HG03175 (cell line): ENCODE results near the gene EGFR.

Source experiments
- ATAC-seq: cut with Tn5 transposase; IDR thresholded peaks from one replicate; pipeline ENCODE4 v1.9.1; 2021; ENCODE audit warnings: mild to moderate bottlenecking, moderate library complexity; ENCODE audit not compliant: unreplicated experiment

EGFR gene

DNA sequence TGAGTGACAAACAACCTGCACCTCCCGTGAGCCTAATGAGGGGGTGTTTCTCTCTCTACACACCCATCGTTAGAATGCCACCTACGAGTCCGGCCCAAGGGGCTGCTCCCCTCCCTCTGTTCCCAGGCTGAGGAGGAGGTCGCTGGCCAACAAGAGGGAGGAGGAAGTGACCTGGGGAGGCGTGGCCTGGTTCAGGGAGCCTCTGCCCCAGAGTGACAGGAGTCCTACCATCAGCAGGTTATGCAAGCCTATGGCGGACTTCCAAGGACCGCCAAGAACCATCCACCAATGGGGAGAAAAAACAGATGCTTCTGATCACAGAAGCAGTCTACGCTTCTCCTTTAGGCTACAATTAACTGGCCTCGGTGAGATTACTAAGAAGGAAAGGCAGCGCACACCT lies 12.3 kb upstream of the EGFR start:
- no peak for ATAC-seq

DNA sequence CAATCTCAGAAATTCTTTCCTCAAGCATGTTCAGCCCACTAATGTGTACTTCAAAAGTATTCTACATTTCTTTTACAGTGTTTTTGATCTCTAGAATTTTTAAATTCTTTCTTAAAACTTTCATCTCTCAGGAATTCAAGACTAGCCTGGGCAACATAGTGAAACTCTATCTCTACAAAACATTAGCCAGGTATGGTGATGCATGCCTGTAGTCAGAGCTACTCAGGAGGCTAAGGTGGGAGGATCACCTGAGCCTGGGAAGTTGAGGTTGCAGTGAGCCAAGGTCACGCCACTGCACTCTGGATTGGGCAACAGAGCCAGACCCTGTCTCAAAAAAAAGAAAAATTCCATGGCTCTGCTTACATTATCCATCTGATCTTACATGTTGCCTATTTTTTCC lies 5.0 kb upstream of the EGFR start:
- ATAC-seq: no peak

DNA sequence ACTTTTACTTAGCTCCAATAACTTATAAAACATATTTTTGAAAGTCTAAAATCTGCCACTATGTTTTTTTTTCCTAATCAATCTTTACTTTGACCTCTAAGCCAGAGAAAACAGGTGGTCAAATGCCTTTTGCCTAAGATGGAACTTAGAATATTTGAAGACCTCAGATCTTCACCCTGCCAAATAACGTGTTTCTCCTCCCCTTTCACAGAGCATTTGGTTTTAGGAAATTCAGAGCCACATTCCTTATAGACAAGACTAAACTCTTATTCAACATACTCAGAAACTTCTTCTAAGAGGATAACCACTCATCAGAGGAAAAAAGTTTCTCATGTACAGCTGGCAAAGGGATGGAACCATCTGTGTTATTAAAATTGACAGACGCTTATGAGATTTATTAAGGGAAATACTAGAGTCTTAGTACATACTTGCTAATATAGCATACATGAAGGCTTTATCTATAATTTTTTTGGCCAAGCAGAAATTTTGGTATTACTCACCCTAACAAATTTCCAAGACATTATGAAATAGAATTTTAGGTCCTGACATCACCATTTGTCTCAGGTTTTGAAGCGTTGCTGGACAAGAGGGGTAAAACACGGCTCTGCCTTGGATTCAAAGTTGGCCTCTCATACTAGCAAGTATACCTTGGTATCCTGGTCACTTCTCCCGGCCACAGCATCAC lies 2.6 kb upstream of the EGFR start:
- no peak for ATAC-seq

DNA sequence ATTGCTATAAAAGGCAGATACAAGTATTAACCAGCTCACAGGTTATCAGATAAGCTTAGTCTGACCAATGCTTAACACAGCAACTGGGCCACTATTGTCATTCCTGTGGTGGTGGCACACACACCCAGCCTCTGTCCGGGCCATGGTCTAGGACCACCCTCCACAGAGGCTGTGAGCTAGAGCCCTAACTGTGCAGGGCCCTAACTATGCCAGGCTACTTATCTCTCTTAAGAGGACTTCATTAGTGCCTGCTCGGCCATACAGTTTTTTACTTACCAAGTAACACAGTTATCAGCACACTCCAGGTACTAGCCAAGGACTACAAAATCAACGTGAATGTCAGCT lies 2.1 kb upstream of the EGFR start:
- ATAC-seq: no peak

DNA sequence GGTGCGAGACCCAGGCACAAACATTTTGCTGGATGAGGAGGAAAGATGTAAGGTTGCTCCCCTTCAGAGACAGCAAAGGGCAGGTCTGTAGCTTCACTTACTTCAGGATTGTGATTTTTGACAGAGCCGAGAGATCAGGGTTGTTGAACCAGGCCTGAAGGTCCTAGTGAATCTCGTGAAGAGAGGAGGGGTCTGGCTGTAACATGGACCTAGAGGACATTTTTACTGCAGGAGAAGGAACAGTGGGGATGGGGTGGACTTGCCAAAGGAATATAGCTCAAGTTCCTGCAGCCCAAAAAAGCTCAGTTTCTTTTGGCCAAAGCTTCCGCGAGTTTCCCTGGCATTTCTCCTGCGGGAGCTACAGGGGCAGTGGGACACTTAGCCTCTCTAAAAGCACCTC lies 976 bp upstream of the EGFR start:
- ATAC-seq: no peak

DNA sequence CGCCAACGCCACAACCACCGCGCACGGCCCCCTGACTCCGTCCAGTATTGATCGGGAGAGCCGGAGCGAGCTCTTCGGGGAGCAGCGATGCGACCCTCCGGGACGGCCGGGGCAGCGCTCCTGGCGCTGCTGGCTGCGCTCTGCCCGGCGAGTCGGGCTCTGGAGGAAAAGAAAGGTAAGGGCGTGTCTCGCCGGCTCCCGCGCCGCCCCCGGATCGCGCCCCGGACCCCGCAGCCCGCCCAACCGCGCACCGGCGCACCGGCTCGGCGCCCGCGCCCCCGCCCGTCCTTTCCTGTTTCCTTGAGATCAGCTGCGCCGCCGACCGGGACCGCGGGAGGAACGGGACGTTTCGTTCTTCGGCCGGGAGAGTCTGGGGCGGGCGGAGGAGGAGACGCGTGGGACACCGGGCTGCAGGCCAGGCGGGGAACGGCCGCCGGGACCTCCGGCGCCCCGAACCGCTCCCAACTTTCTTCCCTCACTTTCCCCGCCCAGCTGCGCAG lies 424 bp downstream of the EGFR start:
- no peak for ATAC-seq

DNA sequence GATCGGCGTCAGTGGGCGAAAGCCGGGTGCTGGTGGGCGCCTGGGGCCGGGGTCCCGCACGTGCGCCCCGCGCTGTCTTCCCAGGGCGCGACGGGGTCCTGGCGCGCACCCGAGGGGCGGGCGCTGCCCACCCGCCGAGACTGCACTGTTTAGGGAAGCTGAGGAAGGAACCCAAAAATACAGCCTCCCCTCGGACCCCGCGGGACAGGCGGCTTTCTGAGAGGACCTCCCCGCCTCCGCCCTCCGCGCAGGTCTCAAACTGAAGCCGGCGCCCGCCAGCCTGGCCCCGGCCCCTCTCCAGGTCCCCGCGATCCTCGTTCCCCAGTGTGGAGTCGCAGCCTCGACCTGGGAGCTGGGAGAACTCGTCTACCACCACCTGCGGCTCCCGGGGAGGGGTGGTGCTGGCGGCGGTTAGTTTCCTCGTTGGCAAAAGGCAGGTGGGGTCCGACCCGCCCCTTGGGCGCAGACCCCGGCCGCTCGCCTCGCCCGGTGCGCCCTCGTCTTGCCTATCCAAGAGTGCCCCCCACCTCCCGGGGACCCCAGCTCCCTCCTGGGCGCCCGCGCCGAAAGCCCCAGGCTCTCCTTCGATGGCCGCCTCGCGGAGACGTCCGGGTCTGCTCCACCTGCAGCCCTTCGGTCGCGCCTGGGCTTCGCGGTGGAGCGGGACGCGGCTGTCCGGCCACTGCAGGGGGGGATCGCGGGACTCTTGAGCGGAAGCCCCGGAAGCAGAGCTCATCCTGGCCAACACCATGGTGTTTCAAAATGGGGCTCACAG lies 1.1 kb downstream of the EGFR start:
- ATAC-seq: no peak

DNA sequence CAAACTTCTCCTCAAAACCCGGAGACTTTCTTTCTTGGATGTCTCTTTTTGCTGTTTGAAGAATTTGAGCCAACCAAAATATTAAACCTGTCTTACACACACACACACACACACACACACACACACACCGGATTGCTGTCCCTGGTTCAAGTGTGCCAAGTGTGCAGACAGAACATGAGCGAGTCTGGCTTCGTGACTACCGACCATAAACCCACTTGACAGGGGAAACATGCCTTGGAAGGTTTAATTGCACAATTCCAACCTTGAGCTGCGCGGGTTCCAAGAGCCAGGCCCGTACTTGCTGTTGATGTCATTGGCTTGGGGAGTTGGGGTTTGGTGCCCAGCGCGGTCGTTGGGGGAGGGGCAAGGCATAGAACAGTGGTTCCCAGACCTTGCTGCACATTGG lies 1.7 kb downstream of the EGFR start:
- ATAC-seq: no peak

DNA sequence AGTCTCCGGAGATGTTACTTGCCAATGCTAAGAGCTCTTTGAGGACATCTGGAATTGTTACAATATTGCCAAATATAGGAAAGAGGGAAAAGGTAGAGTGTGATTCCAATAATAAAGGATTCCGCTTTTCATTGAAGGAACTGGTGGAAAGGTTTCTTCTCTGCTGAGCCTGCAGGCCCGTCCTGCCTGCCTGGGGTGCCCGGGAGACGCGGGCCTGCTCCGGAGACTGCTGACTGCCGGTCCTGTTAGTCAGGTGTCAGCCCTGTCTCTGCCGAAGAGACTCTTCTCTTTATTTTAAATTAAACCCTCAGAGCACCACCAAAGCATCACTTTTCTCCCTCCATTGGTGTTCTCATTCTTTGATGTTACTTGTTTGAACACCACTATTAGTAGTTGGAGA lies 2.2 kb downstream of the EGFR start:
- no peak for ATAC-seq

DNA sequence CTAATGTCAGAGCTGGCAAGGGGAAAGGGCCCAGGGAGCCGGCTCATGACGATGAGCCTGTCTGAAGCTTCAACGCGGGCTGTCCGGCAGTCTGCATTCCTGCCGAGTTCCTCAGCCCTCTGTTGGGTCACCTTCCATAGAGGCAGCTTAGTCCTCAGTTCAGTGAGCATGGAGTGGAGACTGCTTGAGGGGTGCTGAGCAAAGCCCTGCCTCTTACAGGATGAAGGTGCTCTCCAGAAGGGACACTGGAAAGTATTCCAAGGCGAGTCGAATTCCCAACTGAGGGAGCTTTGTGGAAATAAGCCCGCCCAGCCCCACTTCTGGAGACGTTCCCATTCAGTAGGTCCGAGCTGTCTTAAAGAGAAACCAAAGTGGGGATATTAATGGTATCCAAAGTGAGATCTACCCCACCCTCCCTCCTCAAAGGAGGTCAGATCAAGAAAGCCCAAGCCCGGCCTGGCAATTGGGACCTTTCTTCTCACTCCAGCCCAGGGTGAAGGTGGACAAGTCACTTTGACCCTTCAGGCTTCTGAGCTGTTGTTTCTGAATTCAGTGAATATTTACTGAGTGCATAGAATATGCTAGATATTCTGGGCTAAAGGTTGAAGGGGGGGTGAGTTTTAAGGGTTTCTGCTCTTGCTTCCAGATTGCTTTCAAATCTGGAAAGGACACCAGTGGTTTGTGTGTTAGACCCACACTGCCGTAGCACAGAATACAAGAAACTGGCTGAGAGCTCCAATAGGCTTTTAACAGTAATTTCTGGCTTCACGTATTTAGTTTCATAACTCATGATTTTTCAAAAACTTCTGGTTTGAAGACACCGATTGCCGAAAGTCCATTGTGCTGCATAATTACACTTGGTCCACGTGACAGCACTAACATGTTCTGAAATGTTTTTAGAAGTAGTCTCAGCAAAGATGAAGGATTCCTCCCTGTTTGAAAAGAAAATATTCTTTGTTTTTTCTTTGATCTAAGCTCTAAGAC lies 3.5 kb downstream of the EGFR start:
- no peak for ATAC-seq

DNA sequence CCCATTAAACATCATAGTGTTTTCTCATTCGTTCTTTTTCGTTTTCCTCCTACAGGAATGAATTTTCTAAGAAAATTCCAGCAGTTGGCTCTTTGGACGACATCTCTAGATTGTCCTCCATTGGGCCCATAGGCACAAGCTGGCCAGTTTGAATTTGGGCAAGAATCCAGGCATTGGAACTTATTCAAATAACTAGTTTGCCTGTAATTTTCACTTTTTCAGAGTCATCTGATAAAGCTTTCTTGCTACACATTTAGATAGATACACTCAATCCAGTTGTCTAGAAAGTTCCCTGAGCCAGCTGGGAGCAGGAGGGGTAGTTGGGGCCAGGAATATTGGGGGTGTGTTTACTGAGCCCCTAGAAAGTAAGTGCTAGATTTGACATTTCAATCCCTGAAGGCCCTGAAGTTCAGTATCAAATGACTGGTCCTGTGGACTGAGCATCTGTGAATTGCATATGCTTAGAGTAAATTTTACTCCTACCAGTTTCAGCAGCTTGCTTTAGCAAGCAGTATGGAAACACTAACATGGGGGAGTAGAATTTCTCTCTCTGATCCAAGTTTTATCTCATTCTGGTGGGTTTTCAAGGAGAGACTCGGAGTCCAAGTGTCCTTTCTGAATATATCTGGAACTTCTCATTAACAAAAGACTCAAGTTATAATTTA lies 5.2 kb downstream of the EGFR start:
- ATAC-seq: no peak

DNA sequence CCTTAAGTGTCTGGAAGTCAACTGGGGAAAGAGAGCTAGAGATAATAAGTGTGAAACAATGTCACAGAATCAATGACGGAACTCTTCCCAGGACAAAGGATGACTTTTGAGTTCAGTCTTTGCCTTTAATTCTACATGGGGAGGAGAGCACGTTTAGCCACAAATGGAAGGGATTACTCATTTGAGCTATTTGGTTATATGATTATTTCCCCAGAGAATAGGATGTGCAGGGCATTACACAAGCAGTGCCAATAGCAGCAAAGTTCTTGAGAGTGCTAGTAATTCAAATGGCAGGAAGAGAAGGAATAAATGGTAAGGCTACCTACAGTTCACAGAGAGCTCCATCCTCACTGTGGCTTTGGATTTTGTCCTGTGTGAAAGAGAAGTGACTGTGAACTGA lies 6.0 kb downstream of the EGFR start:
- no peak for ATAC-seq

DNA sequence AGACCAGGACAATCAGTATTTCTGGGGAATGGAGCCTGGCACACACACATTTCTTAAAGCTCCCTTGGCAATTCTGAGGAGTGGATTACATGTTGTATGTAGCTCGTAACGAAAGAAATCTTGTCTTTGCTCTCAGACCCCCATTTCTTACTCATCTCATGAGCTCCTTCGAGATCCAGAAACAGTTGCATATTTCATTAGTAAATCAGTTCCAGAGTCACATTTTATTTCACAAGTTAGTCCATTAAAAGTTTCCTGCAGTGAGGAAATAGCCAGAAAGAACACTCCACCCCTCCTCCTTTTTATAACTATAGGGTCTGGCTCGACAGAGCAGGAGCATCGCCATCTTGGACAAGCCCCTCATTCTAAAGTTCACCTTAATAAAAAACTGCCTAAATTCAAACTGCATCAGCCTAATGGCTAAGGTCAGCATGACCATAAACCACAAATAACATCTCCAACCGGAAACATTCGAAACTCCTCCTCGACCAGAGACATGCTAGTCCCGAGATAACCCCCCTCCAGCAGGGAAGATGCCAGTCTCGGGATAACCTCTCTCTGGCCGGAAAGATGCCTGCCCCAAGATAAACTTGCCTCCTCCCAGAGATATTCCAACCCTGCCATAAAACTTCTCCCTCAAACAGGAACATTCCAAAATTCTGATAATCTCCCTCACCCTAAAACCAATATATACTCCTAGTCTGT lies 7.4 kb downstream of the EGFR start:
- ATAC-seq: no peak

DNA sequence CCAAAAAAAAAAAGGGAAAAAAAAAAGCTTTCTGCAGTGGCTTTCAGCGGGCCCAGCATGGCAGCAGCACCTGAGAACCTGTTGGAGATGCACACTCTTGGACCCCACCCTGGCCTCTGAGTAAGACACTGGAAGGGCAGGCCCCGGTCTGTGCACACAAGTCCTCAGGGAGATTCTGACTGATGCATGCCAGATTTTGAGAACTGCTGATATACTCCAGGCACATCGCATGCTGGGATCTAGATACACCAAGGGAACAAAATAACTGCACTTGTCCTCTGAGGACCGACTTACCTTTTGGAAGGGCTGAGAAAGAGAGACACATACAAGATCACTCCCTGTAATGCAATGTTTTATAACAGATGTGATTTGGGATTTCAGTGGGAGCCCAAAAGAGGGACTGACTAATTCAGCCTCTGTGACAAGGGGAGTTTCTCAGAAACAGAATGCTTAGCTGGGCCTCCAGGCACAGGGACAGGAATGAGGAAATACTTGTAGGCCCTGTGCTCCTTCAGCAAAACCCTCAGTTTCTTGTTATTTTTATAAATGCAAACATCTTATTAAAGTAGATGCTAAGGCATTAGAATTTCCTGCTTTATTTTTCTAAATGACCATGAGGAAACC lies 8.2 kb downstream of the EGFR start:
- no peak for ATAC-seq

DNA sequence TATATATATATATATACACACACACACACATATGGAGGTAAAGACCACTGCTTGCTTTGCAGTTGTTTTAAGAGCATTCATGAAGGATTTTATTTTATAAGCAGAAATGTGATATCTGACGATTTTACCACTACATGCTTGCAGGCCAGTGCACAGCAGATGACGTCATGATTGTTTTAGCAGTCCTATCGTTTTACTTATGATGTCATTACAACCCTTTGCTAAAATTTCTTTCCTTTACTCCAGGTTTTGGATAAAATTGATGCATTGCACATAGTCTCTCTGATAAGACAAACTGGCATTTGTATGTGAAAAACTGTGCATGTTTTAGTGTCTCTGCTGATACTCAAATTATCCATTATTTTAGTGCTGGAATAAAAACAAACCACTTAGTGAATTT lies 9.2 kb downstream of the EGFR start:
- ATAC-seq: no peak

DNA sequence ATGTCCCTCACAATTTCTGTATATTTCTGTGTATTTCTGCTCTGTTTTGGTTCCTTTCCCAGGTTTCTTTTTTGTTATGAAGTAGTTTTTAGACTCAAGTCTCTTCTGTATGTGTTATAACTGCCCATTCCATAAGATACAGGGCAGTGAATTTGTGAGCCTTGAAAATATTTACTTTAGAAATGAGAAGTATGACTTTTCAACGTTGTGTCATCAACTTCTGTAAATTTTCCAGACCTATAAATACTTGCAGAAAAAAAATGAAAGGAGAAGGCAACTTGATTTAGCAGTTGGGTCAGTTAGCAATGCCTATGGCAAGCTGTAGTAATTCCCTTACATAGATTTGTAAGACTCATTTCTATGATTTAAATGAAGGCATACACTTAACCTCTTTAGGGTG lies 11.5 kb downstream of the EGFR start:
- ATAC-seq: no peak

DNA sequence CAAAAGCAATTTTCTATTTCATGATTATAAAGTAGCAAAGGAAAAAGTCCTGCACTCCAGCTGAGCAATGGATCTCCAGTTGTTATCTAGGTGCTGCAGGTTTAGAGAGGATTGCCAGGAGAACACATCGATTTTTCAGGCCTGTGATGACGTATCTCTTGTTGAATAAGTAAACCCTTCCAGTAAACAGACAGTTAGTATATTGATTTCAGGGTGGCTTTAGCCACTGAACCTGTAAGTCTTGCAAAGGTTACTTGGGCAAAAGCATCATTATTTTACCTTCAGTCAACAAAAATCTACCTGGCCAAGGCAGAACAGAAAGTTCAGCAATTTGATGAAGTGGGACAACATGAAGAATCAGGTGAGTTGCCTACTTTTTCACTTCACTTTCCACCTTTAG lies 12.3 kb downstream of the EGFR start:
- no peak for ATAC-seq

DNA sequence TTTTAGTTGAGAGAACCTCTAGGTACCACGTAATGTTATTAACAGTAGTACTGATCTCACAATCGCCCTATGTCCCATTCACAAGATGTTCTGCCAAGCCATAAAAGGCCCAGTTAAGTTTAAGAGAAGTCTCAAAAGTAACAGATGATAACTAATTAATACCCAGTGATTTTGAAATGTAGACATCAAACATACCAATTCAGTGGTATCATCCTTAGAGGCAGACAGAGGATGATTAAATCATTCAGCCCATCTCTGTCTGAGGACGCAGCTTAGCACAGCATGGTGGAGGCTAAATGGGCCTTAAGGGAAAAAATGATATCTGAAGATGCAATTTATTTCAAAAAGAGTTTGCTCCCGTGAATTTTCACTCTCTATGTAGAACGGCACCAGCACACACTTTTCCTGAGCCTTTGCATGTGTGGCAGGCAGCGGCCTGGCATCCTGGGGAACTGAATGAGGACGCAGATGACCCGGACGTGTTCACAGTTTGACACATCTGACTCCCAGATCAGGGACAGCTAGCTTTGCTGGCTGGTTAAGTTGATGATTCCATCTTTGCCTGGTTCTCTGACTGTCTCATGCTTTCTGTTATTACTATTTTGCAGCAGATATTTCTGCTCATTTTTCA lies 13.4 kb downstream of the EGFR start:
- no peak for ATAC-seq

DNA sequence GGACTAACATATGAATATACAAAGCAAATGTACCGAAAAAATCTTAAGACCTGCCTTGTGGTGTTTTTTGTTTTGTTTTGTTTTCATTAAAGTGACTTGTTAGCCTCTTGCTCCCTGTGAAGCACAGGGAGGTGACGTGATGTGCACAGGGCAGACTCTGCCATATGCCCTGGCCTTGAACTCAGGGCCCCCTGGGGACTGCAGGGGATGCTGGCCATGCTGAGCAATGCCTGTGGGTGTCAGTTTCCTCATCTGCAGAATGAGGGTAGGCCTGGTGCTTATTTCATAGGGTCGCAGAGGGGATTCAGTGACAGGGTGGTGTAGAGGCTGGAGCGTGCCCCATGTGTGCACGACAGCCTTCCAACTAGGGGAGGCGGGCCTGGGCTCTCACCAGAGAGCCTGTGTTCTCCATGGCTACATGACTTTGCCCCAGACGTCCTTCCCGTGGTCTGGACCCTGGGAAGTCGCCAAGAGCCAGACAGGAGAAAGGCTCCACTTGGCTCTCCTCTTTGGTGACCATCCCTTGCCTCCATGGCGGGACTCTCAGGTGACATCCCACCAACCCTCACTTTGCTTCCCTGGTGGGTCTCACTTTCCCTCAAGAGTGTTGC lies 14.5 kb downstream of the EGFR start:
- ATAC-seq: no peak
